ENCODE measurements around the gene FADS6. TPM values are rescaled to one million over a fixed set of nuclear protein-coding genes. Genes with fewer than 3 reads are reported as not detected.
A peak's percentile ranks its signal among the peaks of the same experiment; 100 is the strongest.

Gene FADS6
- total and polyA plus RNA-seq, 10 of the 15 experiments (the other 5 are each of a cell fraction or from before 2014, with no cell fraction given): not detected

DNA sequence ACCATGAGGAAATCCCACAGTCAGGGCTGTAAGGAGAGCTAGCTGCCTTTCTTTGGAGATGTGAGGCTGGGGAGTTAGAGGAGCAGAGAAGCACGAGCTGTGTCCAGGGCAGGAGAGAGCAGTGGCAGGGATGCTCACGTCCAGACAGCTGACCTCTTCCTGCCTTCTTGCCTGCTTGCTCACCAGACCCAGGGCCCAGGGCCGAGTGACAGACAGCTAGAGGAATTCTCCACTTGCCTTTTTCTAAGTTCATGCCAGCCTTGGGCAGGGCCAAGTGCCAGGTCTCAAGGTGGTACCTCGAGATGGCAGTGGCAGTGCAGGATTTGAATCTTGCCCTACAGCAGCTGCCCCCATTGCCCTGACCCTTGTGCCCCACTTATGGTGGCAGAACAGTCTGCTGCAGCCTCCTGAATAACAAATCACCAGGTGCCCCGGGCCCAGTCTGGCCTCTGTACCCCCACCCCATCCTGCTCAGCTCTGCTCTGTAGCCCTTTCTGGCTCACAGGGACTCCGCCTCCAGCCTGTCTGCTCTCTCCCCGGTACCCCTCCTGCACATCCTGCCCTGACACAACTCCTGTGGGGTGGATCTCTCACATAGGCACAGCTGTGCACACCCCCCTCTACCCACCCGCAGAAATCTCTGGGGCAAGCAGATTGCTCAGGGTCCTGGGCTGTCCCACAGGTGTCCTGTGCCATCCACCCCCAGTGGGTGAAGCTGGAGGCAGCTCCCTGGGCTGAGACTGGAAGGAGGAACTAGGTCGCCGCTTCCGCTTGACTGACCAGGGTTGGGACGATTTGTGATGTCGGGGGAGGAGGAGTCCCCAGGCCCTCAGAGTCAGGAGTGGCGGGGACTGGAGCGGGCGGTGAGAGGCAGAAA is 59.7 kb downstream of the FADS6 start:
- H3K79me2 ChIP-seq (ENCODE audit: control insufficient read depth, insufficient read depth, low read length): no peaks in the 10 kb centered on the region
- no peaks in the 10 kb centered on the region for H3K9me3 ChIP-seq (replicated peaks; ENCODE audit: control insufficient read depth, insufficient read depth, low read length)
- H3K9ac ChIP-seq (ENCODE audit: control insufficient read depth, insufficient read depth, low read length): no peak overlapping the region
- H3K27me3 ChIP-seq (replicated peaks in 1 of 2; ENCODE audit: control insufficient read depth in 2 of 2, insufficient read depth in 2 of 2, low read length in 1 of 2): no peaks in the 10 kb centered on the region
- POLR2A ChIA-PET: interaction anchor here (1.2 kb wide), 1 partner anchor 39 kb away, joined by 3 read pairs; the partner anchor contains the start of gene FDXR
- intact Hi-C loops (cut with micrococcal nuclease; ENCODE audit: unreplicated experiment): no loop called here
- H4K20me1 ChIP-seq (ENCODE audit: control insufficient read depth, insufficient read depth): no peaks in the 10 kb centered on the region
- FAIRE-seq (no peak), DNase-seq (ENCODE audit: low read depth, low spot score) (no peak), ATAC-seq (peak; percentile 94)
- CTCF ChIA-PET: interaction anchor here (0.8 to 2.4 kb wide), 8 partner anchors 10 to 127 kb away, joined by 3 to 11 read pairs (median 4); no protein-coding TSS in a partner anchor
- no peak overlapping the region for H2AFZ ChIP-seq (ENCODE audit: control insufficient read depth, low read depth, low read length)
- SMC1A ChIA-PET (ENCODE audit: uncharacterized antibody, unreplicated experiment): no interaction called here
- in situ Hi-C loops (cut with MboI): no loop called here
- H3K4me1 ChIP-seq (ENCODE audit: control insufficient read depth, insufficient read depth, low read length): peaks cover 12% of the 10 kb centered on the region; the same call in 1 of the 2 replicates
- WGBS (ENCODE audit: insufficient coverage, insufficient replicate concordance, low lambda C conversion rate, missing lambda C conversion rate): 30% methylated on average over 13 of the region's 16 CpGs
- no peak overlapping the region for H3K27ac ChIP-seq (ENCODE audit: control insufficient read depth, insufficient read depth)
- no TSS peak for BruUV-seq (replicated peaks)
- peaks cover 0 to 3% of the 10 kb centered on the region in 2 experiments; a peak in 1 of 4 replicates for H3K36me3 ChIP-seq (ENCODE audit: control insufficient read depth in 2 of 2, insufficient read depth in 2 of 2, low read length in 1 of 2)
- TF ChIP-seq PAX5 (IDR thresholded peaks at IDR 0.05; ENCODE audit: borderline replicate concordance, low read depth, low read length): peak; percentile 53; the same call in 1 of the 2 replicates
- TF ChIP-seq HDGF (IDR thresholded peaks at IDR 0.05): peak; percentile 42; the same call in 1 of the 2 replicates
- peak; percentile 25; the same call in 1 of the 2 replicates for TF ChIP-seq IKZF1 (conservative IDR thresholded peaks at IDR 0.05)
- no peak for TF ChIP-seq SRF (IDR thresholded peaks at IDR 0.05; ENCODE audit: low read depth in 2 of 2, low read length in 2 of 2)
- TF ChIP-seq SPI1 (IDR thresholded peaks at IDR 0.05; ENCODE audit: borderline replicate concordance, insufficient read depth, low read depth, low read length): peak; percentile 41; the same call in 1 of the 2 replicates
- RAD21 ChIA-PET (ENCODE audit: unreplicated experiment): no interaction called here
- no peak overlapping the region for H3K4me2 ChIP-seq (ENCODE audit: control insufficient read depth, insufficient read depth)
- no peak overlapping the region for H3K4me3 ChIP-seq

DNA sequence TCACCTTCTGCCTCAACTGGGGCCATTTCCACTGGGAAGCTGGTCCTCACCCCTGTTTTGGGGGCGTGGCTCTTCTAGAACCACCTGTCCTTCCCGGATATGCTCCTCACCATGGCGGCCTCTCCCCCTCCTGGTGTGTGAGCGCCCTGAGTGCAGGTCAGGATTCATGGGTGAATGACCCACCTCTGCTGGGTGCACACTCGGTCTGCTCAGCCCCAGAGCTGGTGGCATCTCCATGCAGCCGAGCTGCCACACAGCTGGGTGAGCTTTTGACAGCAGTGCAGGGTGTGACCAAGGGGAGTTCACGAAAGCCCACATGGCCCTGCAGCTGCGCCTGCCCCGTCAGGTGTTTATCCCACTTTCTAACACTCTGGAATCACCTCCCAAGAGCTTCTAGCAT is 61.0 kb downstream of the FADS6 start:
- ChIA-PET CTCF (interaction anchor here (1.6 to 2.3 kb wide), 3 partner anchors 33 to 128 kb away, joined by 3 to 7 read pairs (median 6); no protein-coding TSS in a partner anchor), SMC1A (ENCODE audit: uncharacterized antibody, unreplicated experiment) (no interaction called here), RAD21 (ENCODE audit: unreplicated experiment) (no interaction called here), POLR2A (no interaction called here)
- H3K27me3 ChIP-seq (replicated peaks in 1 of 2; ENCODE audit: control insufficient read depth in 2 of 2, insufficient read depth in 2 of 2, low read length in 1 of 2): no peaks in the 10 kb centered on the region
- no peak overlapping the region for H3K4me2 ChIP-seq (ENCODE audit: control insufficient read depth, insufficient read depth)
- no TSS peak for BruUV-seq (replicated peaks)
- no peak overlapping the region for H3K4me3 ChIP-seq
- H3K79me2 ChIP-seq (ENCODE audit: control insufficient read depth, insufficient read depth, low read length): no peaks in the 10 kb centered on the region
- WGBS (ENCODE audit: insufficient coverage, insufficient replicate concordance, low lambda C conversion rate, missing lambda C conversion rate): 14% methylated on average over 9 of the region's 9 CpGs
- no peaks in the 10 kb centered on the region for H3K9me3 ChIP-seq (replicated peaks; ENCODE audit: control insufficient read depth, insufficient read depth, low read length)
- H2AFZ ChIP-seq (ENCODE audit: control insufficient read depth, low read depth, low read length): no peak overlapping the region
- H3K4me1 ChIP-seq (ENCODE audit: control insufficient read depth, insufficient read depth, low read length): peaks cover 12% of the 10 kb centered on the region; the same call in 1 of the 2 replicates
- ATAC-seq (peak; percentile 13; the same call in 2 of the 3 replicates), DNase-seq (ENCODE audit: low read depth, low spot score) (no peak), FAIRE-seq (no peak)
- no peaks in the 10 kb centered on the region for H4K20me1 ChIP-seq (ENCODE audit: control insufficient read depth, insufficient read depth)
- in situ Hi-C loops (cut with MboI): no loop called here
- H3K36me3 ChIP-seq (ENCODE audit: control insufficient read depth in 2 of 2, insufficient read depth in 2 of 2, low read length in 1 of 2): peaks cover 0 to 3% of the 10 kb centered on the region in 2 experiments; a peak in 1 of 4 replicates
- no peak overlapping the region for H3K9ac ChIP-seq (ENCODE audit: control insufficient read depth, insufficient read depth, low read length)
- intact Hi-C loops (cut with micrococcal nuclease; ENCODE audit: unreplicated experiment): no loop called here
- H3K27ac ChIP-seq (ENCODE audit: control insufficient read depth, insufficient read depth): no peak overlapping the region
- TF ChIP-seq POLR2AphosphoS5 (IDR thresholded peaks at IDR 0.05; ENCODE audit: low read length) (no peak), ZNF384 (IDR thresholded peaks at IDR 0.05; ENCODE audit: borderline replicate concordance, low read depth, low read length) (no peak), RELA (IDR thresholded peaks at IDR 0.05; ENCODE audit: borderline replicate concordance, partially characterized antibody) (no peak)

All from GM12878 (cell line).